Osteocyte (in vitro differentiated cells): ENCODE results near the gene ITPRIP. TPM values are rescaled to one million over a fixed set of nuclear protein-coding genes. Genes with fewer than 3 reads are reported as not detected.

ENCODE experiments used
- DNase-seq: peaks from one replicate; pipeline ENCODE4 v3.0.0; 2021; ENCODE audit warnings: mixed read lengths; ENCODE audit not compliant: unreplicated experiment; ENCODE audit errors: extremely low spot score
- H3K27ac Mint-ChIP-seq: one replicate; pipeline ENCODE4 v1.8.0; 2021; ENCODE audit warnings: mild to moderate bottlenecking, mixed read lengths; ENCODE audit not compliant: unreplicated experiment
- H3K27me3 Mint-ChIP-seq: one replicate; pipeline ENCODE4 v1.8.0; 2021; ENCODE audit warnings: mixed read lengths; ENCODE audit not compliant: unreplicated experiment
- H3K36me3 Mint-ChIP-seq: one replicate; pipeline ENCODE4 v1.8.0; 2021; ENCODE audit warnings: mixed read lengths; ENCODE audit not compliant: unreplicated experiment
- H3K4me1 Mint-ChIP-seq: one replicate; pipeline ENCODE4 v1.8.0; 2021; ENCODE audit warnings: mixed read lengths; ENCODE audit not compliant: unreplicated experiment
- H3K4me3 Mint-ChIP-seq: one replicate; pipeline ENCODE4 v1.8.0; 2021; ENCODE audit warnings: mild to moderate bottlenecking, moderate library complexity, mixed read lengths; ENCODE audit not compliant: unreplicated experiment
- H3K9me3 Mint-ChIP-seq: one replicate; pipeline ENCODE4 v1.8.0; 2021; ENCODE audit warnings: mixed read lengths; ENCODE audit not compliant: unreplicated experiment
- total RNA-seq: library from RNA; stranded (reverse); gene quantifications from 2 replicates; pipeline ENCODE4 v1.2.1, GENCODE V29; 2021
- TF ChIP-seq, protein P1 (sequence below): fragments of 200-600 bp; sonication (generic); IDR thresholded peaks from 2 replicates; pipeline ENCODE4 v1.5.0; 2021; ENCODE audit warnings: antibody characterized with exemption, mild to moderate bottlenecking, moderate library complexity

Gene ITPRIP
- total RNA-seq, 1 donor from 2014 or later: 17.5 TPM

DNA sequence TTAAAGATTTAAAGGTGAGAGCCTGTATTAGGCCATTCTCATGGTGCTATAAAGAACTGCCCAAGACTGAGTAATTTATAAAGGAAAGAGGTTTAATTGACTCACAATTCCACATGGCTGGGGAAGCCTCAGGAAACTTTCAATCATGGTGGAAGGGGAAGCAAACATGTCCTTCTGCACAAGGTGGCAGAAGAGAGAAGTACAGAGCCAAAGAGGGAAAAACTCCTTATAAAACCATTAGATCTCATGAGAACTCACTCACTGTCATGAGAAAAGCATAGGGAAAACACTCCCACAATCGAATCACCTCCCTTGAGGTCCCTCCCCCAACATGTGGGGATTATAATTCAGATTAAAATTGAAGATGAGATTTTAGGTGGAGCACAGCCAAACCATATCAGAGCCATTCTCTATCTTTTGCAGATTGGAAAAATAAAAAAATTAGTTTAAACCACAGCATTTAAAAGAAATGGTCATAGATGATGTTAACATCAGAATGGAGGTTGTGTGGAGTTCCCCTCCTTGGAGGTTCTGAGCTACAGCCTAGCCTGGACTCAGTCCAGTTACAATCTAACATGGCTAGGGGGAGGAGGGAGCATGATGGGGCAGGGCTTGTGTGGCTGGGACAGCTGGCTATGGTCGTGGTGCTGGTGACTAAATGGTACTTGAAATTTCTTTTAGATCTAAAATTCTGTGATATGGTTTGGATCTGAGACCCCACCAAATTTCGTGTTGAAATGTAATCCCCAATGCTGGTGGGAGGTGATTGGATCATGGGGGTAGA, 36.2 kb downstream of the ITPRIP start:
- no peaks in the 10 kb centered on the region for H3K9me3 Mint-ChIP-seq
- no peak for DNase-seq
- H3K27me3 Mint-ChIP-seq: no peaks in the 10 kb centered on the region
- no peaks in the 10 kb centered on the region for H3K36me3 Mint-ChIP-seq
- no peak overlapping the region for H3K27ac Mint-ChIP-seq
- peaks cover 25% of the 10 kb centered on the region for H3K4me1 Mint-ChIP-seq
- TF ChIP-seq, protein P1, sequence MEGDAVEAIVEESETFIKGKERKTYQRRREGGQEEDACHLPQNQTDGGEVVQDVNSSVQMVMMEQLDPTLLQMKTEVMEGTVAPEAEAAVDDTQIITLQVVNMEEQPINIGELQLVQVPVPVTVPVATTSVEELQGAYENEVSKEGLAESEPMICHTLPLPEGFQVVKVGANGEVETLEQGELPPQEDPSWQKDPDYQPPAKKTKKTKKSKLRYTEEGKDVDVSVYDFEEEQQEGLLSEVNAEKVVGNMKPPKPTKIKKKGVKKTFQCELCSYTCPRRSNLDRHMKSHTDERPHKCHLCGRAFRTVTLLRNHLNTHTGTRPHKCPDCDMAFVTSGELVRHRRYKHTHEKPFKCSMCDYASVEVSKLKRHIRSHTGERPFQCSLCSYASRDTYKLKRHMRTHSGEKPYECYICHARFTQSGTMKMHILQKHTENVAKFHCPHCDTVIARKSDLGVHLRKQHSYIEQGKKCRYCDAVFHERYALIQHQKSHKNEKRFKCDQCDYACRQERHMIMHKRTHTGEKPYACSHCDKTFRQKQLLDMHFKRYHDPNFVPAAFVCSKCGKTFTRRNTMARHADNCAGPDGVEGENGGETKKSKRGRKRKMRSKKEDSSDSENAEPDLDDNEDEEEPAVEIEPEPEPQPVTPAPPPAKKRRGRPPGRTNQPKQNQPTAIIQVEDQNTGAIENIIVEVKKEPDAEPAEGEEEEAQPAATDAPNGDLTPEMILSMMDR: peak; percentile 12
- H3K4me3 Mint-ChIP-seq: no peak overlapping the region

DNA sequence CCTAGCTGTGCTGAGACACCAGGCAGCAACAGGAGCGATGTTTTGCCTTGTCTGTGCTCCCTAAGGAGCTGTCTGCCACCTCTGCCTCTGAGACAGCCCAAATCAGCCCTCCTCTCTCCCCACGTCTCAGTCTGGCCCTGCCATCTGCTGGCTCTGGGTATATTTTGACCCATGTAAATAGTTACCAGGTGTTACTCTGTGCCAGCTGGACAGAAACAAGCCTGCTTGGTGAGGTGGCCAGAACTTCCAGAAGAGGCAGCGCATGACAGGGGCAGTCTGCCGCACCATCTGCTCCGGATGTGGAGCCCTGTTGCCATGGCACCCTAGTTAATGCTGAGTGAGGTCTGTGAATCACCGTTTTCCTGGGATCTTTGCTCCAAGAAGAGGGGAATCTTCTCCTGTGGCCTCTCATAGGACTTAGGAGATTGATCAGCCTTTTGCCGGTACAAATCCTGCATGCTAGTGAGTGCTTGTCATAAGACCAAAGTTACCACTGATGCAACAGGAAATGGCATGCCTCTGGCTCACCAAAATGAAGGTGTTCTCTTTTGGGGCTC, 37.5 kb downstream of the ITPRIP start:
- Mint-ChIP-seq H3K27ac (peak overlapping the region; percentile 75), H3K4me3 (no peak overlapping the region), H3K9me3 (no peaks in the 10 kb centered on the region), H3K36me3 (no peaks in the 10 kb centered on the region), H3K27me3 (no peaks in the 10 kb centered on the region), H3K4me1 (peaks cover 24% of the 10 kb centered on the region)
- peak; percentile 89 for DNase-seq
- TF ChIP-seq, protein P1: no peak

DNA sequence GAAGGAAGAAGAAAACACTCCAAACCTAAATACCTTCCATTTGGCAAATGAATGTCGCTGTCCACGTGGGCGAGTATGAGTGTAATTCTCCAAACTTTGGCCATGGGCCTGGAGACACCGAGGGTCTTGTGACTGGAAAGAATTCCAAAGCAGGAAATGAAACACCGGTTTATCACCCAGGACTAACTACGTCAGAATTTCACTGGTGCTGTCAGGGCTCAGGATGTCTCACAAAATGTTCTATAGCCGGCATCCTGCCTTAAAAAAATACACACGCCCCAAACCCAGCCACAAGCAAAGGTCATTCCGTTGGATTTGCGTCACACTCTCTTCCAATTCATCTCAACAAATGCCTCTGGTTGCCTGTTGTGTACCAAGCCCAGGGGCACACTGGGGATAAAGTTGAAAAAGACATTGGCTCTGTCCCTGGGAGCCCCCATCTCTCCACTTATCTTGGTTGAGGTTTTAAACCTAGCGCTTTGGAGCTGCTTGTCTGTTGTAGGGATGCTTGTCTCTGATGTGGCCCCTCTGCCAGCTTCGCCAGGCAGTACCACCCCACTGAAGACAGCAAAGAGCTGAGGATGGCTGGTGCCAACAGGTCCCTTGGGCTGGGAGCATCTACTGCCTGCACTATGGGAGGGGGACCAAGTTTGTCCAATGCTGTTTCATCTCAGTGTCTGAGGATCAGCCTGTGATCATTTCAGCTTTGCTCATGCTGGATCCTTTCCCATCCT, 38.1 kb downstream of the ITPRIP start:
- Mint-ChIP-seq H3K27me3 (no peaks in the 10 kb centered on the region), H3K36me3 (no peaks in the 10 kb centered on the region), H3K4me3 (no peak overlapping the region), H3K4me1 (peaks cover 22% of the 10 kb centered on the region), H3K27ac (peak overlapping the region; percentile 75), H3K9me3 (no peaks in the 10 kb centered on the region)
- no peak for DNase-seq
- TF ChIP-seq, protein P1: no peak

DNA sequence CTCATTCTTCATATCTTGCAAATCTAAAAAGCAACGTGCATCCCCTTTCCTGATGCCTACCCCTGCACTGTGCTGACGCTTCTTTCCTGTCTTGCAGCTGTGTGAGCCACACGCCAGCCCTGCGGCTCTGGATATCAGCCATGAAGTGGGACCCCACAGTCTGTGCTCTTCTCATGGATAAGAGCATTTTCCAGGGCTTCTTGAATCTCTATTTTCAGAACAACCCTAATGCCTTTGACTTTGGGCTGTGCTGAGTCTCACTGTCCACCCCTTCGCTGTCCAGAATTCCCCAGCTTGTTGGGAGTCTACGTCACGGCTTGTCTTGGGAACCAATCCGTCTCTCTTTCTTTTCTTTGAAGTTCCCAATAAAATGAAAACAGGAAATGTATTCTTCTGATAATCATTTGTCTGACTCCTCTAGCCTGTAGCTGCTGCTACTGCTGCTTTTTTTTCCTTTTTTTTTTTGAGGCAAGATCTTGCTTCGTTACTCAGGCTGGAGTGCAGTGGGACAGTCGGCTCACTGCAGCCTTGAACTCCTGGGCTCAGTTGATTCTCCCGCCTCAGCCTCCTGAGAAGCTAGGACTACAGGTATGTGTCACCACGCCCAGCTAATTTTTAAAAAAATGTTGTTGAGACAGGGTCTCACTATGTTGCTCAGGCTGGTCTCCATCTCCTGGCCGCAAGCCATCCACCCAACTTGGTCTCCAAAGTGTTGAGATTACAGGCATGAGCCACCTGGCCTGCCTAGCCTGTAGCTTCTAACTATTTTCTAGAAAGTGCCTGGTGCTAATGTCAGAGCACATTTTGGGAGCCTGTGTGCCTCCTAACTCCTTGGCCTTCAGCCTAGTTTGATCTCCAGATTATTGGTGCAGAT, 39.0 kb downstream of the ITPRIP start:
- H3K9me3 Mint-ChIP-seq: no peaks in the 10 kb centered on the region
- peaks cover 23% of the 10 kb centered on the region for H3K4me1 Mint-ChIP-seq
- H3K4me3 Mint-ChIP-seq: no peak overlapping the region
- peaks cover 3% of the 10 kb centered on the region for H3K27me3 Mint-ChIP-seq
- DNase-seq: no peak
- H3K36me3 Mint-ChIP-seq: no peaks in the 10 kb centered on the region
- H3K27ac Mint-ChIP-seq: no peak overlapping the region
- TF ChIP-seq, protein P1: no peak
